SIG-M5 (cell line): ENCODE results near the gene ZBTB38.

ENCODE experiments used
- DNase-seq: peaks from one replicate; lab custom pipeline; 2025; lab: John Stamatoyannopoulos, UW

Gene ZBTB38

DNA sequence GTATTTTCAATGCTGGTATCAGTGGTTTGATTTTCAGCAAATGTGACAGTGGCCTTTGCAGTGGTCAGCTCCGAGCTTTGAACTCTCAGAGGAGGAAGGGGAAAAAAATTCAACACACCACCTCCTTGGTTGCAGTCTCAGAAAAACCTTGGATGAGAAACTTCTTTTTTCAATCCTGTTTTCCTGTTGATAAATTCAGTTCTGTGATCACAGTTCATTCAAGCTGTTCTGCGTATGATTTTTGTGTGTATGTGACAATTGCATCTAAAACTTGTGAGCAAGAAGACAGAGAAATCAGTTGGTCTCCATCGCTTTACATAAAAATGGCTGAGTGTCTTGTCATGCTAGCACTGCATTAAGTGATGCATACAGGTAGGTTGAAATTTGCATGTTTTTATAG is 19.2 kb downstream of the ZBTB38 start:
- no peak for DNase-seq

DNA sequence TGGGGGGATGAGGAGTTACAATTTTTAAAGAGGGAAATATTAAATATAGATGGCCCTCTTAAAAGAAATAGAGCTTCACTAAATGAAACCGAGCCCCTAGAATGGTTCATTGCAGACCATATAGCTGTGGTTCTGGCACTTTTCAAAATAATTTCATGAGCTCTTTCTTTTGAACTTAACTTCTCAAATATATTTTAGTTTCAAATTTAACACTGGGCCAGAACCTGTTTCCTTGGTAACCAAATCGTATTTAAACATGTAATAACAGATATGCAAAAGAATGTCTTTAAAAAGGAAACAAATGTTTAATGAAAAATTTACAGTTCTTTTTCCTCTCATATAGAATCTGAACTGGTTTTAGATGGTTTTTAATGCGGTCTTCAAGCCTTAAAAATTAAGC is 20.1 kb downstream of the ZBTB38 start:
- DNase-seq = no peak

DNA sequence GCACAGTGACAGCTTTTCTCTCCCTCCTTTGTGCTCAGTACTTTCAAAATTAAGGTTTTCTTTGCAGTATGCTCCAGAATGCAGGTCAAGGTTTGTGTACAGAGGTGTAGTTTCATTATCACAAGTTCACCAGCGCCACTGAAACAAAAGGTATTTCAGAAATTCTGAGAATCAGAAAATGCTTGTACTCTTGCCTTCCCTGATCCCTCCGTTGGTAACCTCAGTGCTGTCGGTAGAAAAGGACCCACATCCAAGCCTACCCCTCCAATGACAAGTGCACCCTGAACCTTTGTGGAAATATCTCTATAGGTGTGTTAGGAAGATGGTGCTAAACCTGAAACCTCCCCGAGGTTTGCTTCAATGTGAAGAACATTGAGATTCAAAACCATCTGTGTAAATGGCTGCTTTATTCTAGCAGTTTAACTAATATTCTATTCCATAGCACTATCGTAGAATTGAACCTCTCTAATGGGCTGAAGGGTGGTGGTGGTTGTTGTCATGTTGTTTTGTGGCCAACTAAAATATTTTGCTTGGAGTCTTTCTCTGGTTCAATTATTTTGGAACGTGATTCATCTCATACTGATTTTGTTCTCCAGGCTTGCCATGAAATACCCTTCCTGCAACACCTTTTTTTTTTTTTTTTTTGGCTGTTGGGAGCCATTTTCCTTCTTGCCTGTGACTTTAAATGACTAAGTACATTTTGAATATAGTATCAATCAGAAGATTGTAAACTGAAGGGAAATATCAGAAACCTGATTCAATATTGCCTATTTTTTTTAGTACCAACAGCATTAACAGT is 20.7 kb downstream of the ZBTB38 start:
- no peak for DNase-seq

DNA sequence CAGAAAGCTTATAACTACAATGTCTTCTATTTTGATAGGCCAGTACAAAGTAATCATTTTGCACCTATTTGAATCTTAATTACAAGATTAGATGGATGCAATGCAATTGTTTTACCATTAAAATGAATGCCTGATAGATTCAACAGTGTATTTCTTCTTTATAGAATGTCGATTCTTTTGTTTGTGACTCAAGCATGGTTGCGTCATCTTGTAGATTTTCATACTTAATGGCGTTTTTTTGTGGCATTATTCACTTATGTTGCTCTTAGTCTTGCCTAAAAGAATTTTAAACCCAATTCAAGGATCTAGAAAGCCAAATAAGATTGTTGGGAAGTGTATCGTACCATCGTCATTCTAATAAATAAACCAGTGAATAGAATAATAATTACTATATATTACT is 21.4 kb downstream of the ZBTB38 start:
- DNase-seq = no peak

DNA sequence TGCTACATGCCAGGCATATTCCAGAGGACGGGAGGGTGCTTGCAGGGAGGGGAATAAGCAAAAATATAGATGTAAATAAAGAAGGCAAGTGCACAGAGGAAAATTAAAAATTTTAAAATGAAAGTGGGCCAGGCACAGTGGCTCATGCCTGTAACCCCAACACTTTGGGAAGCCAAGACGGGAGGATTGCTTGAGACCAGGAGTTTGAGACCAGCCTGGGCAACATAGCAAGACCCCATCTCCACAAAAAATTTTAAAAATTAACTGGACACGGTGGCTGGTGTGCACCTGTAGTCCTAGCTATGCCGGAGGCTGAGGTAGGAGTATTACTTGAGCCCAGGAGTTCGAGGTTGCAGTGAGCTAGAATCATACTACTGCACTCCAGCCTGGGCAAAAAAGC is 22.4 kb downstream of the ZBTB38 start:
- DNase-seq = no peak

DNA sequence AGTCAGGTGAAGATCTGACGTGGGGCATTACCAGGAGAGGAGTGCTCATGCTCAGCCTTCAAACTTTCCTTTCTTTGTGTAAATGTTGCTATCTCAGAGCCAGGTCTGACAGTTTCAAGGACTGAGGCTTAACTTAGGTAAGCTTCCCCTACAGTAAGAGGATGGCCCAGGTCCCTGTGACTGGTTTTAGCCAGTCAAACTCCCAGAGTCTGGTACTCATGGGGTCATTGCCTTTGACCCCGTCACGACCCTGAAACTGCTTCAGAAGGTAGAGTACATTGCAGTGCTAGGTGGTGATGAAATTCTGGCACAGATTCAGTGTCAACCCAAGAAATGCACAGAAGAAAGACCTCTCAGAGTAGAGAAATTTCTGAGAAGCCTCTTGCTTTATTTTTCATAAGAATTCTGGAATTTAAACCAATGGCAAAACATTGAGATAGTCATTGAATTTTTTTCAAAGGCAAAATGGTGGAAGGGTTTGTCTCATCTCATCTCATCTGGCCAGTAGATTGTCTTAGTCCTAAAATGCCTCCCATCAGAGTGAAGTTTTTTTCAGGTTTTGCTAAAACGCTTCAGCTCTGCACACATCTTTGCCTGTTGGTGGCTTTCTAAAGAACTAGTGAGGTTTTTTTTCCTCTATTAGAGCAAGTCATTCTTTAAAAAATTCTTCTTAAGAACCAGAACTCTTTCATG is 23.1 kb downstream of the ZBTB38 start:
- no peak for DNase-seq

DNA sequence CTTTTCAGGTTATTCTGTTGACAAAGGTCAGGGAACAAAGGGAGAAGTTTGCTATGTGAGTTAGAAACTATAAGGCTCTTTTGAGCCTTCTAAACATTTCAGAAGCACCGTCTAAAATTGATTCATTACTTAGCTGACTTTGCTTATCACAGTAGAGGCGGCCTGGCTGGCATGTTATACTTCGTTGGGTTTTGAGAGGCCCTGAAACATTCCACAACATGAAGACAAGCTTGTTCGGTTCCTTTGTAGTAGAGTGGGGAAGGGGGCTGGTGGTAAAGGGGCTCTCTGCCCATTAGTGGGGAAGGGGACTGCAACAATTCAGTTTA is 23.6 kb downstream of the ZBTB38 start:
- DNase-seq = no peak

DNA sequence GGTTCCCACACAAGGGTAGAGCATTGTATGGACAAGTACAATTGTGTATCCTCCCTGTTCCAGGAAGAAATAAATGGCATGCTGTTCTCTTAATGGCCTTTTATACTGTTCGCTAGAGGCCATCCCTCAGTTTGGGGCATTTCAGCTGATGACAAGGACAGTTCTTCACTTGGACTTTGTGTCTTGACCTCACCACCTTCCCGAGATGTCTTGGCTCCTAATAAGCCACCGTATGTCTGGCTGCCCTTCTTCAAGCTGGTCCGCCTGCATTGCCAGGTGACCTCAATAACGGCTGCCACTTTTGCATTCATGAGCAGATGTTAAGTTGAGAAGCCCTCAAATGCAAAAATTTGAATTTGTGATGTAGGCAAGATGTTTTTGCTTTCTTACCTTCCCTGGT is 24.1 kb downstream of the ZBTB38 start:
- DNase-seq = no peak

DNA sequence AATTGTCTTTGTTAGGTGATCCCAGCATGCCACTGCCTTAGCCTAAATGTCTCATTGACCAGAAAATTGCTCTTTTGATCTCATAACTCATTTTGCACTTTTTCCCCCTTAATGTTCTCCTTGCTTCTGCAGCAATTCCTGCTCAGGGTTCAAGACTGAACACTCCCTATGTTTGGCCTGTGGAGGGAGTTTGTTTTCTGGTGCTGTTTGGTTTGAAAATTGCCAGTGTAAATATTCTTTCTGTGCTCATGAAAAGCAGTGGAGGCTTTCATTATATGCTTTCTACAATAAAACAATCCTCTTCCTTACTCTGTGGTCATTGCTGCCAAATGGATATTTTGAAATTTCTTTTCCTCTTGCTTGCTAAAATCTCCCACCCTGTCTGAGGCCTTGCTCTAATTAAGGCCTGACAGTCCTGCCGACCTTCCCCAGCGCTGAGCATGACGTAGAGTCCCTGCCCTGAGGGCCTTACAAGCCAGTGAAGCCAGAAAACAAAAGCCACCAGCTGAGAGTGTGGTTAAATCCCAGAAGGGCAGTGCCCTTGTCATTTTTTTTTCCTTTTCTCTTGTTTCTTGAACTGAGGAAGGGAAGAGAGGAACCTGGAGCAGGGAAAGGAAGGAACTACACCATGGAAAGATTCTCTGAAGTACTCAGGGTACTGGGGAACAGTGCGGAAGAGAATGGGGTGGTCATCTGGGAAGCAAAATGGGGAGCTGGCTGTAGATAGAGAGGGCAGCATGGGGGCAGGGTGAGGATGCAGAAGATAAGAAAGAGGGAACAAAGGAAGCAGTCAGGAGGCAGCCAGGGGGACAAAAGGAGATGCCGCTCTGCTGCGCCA is 24.8 kb downstream of the ZBTB38 start:
- no peak for DNase-seq

DNA sequence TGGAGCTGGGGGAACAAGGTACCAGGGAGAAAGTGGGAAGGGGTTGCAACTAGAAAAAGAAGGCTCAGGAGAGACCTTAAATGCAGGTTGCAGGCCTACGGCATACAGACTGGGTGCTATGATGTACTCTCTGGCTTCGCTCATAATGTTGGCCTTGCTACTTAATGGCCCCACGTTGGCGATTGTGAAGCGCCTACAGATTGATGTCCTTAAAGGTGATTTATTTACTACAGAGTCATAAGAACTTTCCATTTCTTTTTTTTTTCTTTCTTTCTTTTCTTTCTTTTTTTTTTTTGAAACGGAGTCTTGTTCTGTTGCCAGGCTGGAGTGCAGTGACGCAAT is 25.4 kb downstream of the ZBTB38 start:
- DNase-seq = no peak

DNA sequence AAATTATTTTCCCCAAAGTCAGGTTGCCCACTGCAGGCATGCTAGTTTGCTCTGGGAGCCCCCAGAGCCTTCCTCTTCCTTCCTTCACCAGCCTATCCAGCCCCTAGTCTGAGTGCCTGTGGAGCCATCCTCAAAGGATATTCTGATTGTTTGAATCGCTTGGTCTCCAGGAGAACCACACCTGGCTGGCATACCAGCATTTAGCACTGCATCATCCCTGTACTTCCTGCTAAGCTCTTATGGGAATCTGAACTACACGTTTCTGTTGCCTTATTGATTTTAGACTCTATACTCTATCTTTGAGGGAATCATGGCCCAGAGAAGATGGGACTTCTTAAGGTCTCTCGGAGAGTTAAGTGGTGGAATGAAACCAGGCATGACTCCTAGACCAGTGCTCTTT is 26.3 kb downstream of the ZBTB38 start:
- DNase-seq = no peak

DNA sequence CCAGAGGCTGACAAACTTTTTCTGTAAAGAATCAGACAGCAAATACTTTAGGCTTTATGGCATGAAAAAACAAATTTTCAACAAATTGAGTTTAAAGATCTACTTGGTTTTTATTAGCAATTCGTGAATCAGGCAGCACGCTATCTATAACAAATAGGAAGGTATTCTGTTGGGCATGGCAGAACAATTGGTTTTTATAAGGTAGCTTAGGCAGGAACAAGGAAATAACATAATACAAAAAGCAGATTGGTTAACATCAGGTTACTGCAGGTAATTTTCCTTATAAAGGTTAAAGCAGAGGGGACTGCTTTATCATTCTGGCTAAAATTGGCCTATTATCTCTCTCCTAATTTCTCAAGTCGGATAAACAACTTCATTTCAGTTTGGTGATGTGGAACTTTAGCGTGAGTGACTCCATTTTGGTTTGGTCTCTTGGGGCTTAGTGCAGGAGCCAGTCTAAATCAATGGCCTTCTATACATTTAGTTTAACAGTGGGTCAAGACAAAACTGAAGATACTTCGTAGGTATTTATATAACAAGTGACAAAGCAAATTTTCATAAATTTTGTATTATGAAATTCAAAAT is 26.8 kb downstream of the ZBTB38 start:
- DNase-seq = no peak

DNA sequence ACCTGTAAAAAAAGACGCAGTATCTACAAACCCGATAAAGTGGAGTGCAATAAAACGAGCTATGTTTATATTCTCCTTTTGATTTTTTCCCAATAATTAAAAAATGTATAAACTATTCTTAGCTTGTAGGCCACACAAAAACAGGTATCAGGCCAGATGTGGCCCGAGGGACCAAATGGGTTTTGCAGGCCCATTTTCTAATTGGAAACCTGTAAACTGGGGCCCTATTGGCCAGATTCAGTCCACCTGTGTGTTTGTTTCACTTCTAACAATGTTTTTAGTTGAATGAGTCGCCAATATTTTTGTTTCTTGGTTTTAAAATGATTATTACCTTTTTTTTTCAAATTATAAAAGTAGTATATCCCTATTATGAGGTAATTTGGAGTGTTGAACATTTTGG is 29.7 kb downstream of the ZBTB38 start:
- DNase-seq = no peak

DNA sequence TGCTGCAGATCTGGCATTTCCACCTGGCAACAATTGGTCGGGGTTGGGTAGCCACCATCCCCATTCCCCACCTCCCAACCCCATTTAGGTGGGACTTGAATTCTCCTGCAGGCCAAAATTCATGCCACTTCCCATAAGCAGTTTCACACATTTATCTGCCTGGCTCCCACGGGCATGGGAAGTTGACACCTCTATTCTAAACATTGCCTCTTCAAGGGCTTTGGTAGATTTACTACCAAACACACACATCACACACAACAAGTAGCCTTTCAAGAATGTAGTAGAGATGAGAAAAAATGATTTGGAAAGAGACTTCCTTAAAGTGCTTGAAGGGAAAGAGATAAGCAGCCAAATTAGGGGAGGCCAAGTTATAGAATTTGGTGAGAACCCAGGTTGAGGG is 30.9 kb downstream of the ZBTB38 start:
- DNase-seq = no peak

DNA sequence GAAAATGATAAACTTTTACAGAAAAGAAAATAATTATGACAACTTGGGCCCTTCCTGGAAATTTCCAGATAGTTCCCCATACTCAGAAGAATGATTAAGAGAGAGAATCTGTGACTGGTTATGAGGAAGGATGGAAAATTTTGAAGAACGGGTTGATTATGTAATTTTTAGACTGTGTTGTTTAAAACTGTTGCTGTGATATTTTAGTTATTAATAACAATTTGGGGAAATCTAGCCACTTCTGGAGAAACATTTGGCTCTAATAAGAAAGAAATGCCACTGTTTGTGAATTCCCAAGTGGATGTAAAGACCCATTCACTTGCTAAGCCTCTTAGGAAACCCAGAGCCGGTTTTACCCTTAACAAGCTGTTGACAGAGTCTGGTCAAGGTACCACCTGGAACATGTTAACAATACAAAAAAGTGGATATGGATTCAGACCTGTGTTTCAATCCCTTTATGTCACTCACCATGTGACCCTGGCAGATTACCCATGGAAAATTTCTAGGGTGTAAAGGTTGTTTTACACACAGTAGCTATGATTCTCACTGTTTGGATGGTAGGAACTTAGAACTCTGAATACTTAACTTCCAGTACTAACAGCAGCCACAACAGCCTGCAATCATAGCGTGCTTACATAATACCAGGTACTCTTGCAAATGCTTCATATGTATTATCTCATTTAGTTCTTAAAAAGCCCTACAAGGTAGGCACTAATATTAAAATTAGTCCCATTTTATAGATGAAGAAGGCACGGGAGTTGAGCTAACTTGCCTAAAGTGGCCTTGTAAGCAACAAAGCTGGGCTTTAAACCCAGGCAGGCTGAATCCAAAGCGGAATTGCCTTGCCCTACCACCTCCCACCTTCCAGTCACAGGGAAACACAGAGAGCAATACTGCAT is 32.0 kb downstream of the ZBTB38 start:
- DNase-seq = no peak

DNA sequence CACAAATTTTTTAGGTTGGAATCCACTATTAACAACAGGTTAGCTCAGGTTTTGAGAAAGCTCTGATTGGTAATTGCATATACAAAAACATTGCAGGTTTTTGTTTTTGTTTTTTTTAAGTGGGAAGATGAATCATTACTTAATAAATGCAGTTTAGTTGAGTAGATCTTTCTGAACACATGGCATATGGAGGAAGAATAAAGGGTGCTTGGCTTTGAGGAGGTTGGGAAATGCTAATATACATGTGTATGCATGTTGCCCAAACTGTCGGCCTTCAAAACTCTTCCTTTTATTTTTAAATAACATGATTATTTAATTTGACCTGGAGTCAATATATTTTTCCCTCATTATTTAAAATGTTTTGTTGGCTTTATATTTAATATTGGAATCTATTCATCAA is 32.8 kb downstream of the ZBTB38 start:
- no peak for DNase-seq

DNA sequence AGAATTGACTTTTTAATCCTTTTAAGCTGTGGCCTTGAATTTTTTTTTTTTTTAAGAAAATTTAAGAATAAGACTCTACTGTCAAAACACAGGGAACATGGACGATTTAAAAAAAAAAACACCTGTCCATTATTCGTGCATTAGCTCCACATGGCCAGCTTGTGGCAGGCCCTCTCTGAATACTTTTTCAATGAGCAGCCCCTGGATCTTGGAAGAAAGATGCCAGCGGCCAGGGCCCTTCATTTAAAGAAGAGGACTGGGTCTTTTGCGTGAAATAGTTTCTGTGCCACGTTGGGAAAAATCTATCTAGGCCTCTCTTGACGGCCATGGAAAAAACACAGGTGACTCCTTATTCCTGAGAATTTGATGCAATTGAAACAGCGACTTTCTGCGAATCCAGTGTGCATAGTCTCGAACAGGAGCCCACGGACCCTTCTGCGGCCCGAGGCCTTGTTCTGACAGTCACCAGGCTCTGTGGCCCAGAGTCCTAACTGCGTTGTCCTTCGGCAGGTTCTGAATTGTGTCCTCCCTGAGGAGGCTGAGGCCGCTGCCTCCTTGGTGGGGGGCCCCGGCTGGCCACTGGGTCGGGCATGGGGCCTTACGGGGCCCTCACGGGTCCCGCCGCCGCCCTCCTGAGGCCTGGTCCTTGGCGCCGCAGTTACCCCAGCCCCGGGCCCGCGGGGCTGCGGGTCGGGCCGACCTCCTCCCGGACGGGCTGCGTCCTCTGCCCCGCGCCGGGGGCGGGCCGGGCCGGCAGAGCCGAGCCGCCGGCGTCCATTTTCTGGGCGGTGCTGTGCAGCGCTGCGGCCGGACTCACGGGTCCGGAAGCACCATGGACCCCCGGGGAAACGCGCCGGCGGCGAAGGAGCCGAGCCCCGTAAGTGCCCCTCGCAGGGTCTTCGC is 33.5 kb downstream of the ZBTB38 start:
- DNase-seq = no peak

DNA sequence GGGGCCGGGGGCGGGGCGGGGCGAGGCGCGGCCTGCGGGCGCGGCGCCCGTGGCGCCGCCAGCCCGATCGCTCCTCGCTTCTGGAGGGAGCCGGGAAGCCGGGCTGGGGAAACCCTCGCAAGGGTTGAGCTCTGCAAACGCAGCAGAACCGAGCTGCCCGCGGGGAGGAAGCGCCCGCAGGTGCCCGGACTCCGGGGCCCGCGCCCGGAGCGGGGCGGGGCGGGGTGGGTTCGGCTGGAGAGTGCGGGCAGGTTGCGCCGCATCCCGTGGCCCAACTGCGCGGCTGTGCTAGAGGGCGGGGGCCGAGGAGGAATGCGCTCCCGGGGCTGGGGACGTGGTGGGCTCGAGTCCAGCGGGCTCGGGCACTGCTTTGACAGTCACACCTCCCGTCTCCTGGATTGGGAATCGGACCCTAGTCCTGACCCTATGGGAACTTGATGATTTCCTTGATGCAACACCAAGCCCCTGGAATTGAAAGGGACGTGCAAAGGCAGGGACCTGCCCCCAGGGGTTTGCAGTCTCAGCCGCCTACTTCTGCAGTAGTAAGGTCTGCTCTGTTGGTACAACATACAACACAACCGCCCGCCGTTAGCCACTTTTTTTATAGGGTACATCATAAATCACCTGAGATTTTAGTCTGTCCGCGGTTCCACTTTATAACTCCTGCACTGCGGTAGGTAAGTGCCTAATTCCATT is 34.3 kb downstream of the ZBTB38 start:
- DNase-seq = no peak

DNA sequence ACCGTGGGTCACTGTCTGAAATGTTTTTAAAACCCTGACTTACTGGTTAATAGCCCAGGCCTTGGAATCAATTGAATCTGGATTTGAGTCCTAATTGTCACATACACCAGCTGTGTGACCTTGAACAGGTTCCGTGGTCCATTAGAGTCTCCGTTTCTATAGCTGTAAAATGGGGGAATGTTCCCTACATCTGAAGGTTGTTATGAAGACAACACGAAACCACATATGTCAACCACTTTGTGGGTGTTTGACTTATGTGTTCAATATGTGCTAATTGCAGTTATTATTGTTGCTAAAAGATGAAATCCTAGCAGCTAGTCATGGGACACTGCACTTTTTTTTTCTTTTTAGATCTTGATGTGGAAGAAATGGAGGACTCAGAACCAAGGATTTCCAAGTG is 35.3 kb downstream of the ZBTB38 start:
- no peak for DNase-seq

DNA sequence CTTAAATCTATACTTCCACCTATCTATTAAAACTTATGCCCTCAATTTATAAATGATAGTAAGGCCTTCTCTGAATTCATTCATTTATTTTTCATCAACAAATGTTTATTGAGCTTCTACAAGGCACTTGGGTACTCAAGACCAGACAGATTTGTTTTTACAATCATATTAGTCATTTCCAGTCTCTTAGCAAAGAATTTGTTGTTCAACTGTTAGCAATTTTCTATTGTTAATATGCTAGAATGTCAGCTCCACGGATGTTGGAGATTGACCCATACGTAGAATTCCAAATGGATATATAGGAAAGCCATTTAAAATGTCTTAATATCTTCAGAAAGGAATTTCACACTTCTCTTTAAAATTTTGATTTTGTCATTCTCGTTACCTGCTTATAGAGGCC is 36.7 kb downstream of the ZBTB38 start:
- DNase-seq = no peak
